ENCODE results near the gene POLR3B.

The POLR3B gene

DNA sequence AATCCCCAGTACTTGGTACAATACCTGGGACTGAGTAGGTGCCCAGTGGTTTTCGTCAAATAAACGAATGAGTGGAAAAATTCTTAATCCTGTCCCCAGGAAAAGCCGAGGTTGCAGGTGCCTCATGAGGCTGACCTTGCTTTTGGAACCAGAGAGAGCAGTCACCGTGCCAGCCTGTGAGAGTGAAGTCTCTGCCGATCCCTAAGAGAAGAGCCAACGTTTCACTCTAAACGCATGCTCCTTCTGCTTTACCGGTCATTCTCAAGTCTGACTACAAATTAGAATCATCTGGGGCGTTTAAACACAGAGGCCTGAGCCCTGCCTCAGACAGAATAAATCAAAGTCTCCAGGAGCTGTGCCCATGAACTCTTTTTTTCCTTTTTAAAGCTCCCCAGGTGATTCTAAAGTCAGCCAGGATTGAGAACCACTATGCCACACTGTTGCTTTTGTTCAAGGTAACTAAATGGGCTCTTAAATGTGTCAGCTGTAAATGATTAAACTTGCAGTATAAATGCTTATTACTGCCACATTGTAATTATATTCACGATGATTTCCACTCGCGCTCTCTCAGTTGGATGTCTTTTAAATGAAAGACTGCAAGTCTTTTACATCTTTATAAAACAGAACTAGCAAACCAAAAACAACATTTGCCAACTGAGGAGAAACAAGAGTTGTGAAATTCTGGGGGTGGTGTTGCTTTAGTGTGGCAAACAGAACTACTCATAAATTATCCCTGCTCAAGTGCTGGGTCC, 28.1 kb upstream of the POLR3B start:
- Histone ChIP-seq H3K4me3 (ENCODE audit: insufficient read length, low read depth) (no peak overlapping the region), H3K9ac (ENCODE audit: insufficient read length, low read depth) (no peak overlapping the region), H3K9me3 (ENCODE audit: insufficient read depth, low read length) (peaks cover 6% of the 10 kb centered on the region; the same call in 1 of the 2 replicates), H3K27me3 (ENCODE audit: insufficient read depth, insufficient read length) (no peaks in the 10 kb centered on the region), H3K4me1 (ENCODE audit: insufficient read depth, insufficient read length) (peaks cover 4% of the 10 kb centered on the region), H3K36me3 (ENCODE audit: insufficient read depth, insufficient read length, low read length) (no peaks in the 10 kb centered on the region)
- DNase-seq (ENCODE audit: low read depth, low spot score), result no peak
- TF ChIP-seq YY1 (IDR thresholded peaks at IDR 0.05; ENCODE audit: insufficient read depth, insufficient read length) (no peak), SUZ12 (IDR thresholded peaks at IDR 0.05; ENCODE audit: extremely low read depth, insufficient read depth, insufficient read length) (no peak), ZNF274 (IDR thresholded peaks at IDR 0.05; ENCODE audit: low read depth, low read length) (no peak)

DNA sequence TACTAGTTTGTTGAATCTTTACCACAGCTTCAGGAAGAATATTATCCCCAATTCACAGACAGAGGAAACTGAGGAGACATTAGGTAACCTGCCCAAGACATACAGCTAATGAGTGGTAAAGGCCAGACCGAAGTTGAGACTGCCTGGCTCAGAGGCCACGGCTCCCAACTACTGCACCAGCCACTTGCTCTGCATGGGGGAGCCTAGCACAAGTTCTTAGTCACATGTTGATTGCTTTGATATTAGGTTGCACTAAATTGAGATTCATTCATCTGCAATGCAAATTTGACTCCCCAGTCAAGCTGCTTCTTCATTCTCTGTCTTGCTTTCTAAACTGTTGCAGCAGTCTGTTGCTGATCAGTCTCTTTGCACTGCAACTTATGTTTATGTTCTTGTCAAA, 25.9 kb upstream of the POLR3B start:
- no peak for DNase-seq (ENCODE audit: low read depth, low spot score)
- no peak overlapping the region for H3K9ac ChIP-seq (ENCODE audit: insufficient read length, low read depth)
- TF ChIP-seq SUZ12 (IDR thresholded peaks at IDR 0.05; ENCODE audit: extremely low read depth, insufficient read depth, insufficient read length) (no peak), ZNF274 (IDR thresholded peaks at IDR 0.05; ENCODE audit: low read depth, low read length) (no peak), YY1 (IDR thresholded peaks at IDR 0.05; ENCODE audit: insufficient read depth, insufficient read length) (no peak)
- H3K27me3 ChIP-seq (ENCODE audit: insufficient read depth, insufficient read length), result no peaks in the 10 kb centered on the region
- peaks cover 6% of the 10 kb centered on the region; the same call in 1 of the 2 replicates for H3K9me3 ChIP-seq (ENCODE audit: insufficient read depth, low read length)
- no peaks in the 10 kb centered on the region for H3K36me3 ChIP-seq (ENCODE audit: insufficient read depth, insufficient read length, low read length)
- H3K4me1 ChIP-seq (ENCODE audit: insufficient read depth, insufficient read length), result peaks cover 4% of the 10 kb centered on the region
- H3K4me3 ChIP-seq (ENCODE audit: insufficient read length, low read depth), result no peak overlapping the region

DNA sequence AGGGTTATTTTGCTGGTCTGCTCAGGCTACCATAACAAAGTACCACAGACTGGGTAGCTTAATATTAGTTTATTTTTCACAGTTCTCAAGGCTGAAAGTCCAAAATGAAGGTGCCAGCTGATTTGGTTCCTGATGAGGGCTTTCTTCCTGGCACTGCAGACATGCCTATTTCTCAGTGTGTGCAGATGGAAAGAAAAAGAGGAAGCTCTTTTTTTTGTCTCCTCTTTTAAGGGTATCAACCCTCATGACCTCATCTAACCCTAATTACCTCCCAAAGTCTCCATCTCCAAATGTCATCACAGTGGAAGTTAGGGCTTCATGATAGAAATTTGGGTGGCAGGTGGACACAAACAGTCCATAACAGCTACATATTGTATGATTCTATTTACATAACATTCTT, 25.0 kb upstream of the POLR3B start:
- Histone ChIP-seq H3K4me1 (ENCODE audit: insufficient read depth, insufficient read length) (peaks cover 4% of the 10 kb centered on the region), H3K36me3 (ENCODE audit: insufficient read depth, insufficient read length, low read length) (no peaks in the 10 kb centered on the region), H3K4me3 (ENCODE audit: insufficient read length, low read depth) (no peak overlapping the region), H3K9ac (ENCODE audit: insufficient read length, low read depth) (no peak overlapping the region), H3K9me3 (ENCODE audit: insufficient read depth, low read length) (peaks cover 6% of the 10 kb centered on the region; the same call in 1 of the 2 replicates), H3K27me3 (ENCODE audit: insufficient read depth, insufficient read length) (no peaks in the 10 kb centered on the region)
- TF ChIP-seq YY1 (IDR thresholded peaks at IDR 0.05; ENCODE audit: insufficient read depth, insufficient read length), result no peak
- no peak for TF ChIP-seq ZNF274 (IDR thresholded peaks at IDR 0.05; ENCODE audit: low read depth, low read length)
- no peak for TF ChIP-seq SUZ12 (IDR thresholded peaks at IDR 0.05; ENCODE audit: extremely low read depth, insufficient read depth, insufficient read length)
- no peak for DNase-seq (ENCODE audit: low read depth, low spot score)

DNA sequence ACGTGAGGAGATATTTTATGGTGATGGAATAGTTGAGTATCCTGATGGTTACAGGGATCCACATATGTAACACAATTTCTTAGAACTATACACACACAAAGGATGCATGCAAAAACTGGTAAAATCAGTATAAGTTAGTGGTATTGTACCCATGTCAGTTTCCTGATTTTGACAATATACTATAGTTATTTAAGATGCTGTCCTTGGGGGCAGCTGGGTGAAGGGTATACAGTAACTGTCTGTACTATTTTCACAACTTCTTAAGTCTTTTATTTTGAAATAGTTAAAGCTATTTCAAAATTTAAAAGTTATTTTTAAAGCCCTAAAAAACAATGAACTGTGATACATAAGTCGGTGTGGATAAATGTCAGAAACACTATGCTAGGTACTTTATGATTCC, 24.5 kb upstream of the POLR3B start:
- Histone ChIP-seq H3K4me1 (ENCODE audit: insufficient read depth, insufficient read length) (peaks cover 4% of the 10 kb centered on the region), H3K36me3 (ENCODE audit: insufficient read depth, insufficient read length, low read length) (no peaks in the 10 kb centered on the region), H3K4me3 (ENCODE audit: insufficient read length, low read depth) (no peak overlapping the region), H3K27me3 (ENCODE audit: insufficient read depth, insufficient read length) (no peaks in the 10 kb centered on the region), H3K9ac (ENCODE audit: insufficient read length, low read depth) (no peak overlapping the region), H3K9me3 (ENCODE audit: insufficient read depth, low read length) (peaks cover 6% of the 10 kb centered on the region; the same call in 1 of the 2 replicates)
- TF ChIP-seq YY1 (IDR thresholded peaks at IDR 0.05; ENCODE audit: insufficient read depth, insufficient read length) (no peak), SUZ12 (IDR thresholded peaks at IDR 0.05; ENCODE audit: extremely low read depth, insufficient read depth, insufficient read length) (no peak), ZNF274 (IDR thresholded peaks at IDR 0.05; ENCODE audit: low read depth, low read length) (no peak)
- DNase-seq (ENCODE audit: low read depth, low spot score), result no peak

DNA sequence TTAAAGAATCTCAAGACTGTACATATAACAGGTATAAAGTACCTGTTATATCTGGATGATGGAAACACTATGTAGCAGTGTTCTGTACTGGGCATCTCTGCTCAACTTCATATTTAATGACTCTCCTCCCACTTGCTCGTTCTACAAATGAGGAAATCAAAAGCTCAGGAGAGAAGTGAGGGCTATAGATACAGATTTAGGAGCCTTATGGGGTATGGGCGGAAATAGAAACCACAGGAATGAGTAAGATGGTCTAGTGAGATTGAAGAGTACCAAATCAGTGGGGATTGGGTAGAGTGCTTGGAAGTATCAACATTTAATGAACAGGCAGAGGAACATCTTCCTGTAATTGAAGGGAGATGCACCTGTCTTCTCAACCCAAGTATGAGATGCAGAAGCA, 23.8 kb upstream of the POLR3B start:
- Histone ChIP-seq H3K4me3 (ENCODE audit: insufficient read length, low read depth) (no peak overlapping the region), H3K36me3 (ENCODE audit: insufficient read depth, insufficient read length, low read length) (no peaks in the 10 kb centered on the region), H3K9ac (ENCODE audit: insufficient read length, low read depth) (no peak overlapping the region), H3K4me1 (ENCODE audit: insufficient read depth, insufficient read length) (peaks cover 3% of the 10 kb centered on the region), H3K27me3 (ENCODE audit: insufficient read depth, insufficient read length) (no peaks in the 10 kb centered on the region), H3K9me3 (ENCODE audit: insufficient read depth, low read length) (peaks cover 6% of the 10 kb centered on the region; the same call in 1 of the 2 replicates)
- no peak for TF ChIP-seq ZNF274 (IDR thresholded peaks at IDR 0.05; ENCODE audit: low read depth, low read length)
- no peak for TF ChIP-seq YY1 (IDR thresholded peaks at IDR 0.05; ENCODE audit: insufficient read depth, insufficient read length)
- no peak for TF ChIP-seq SUZ12 (IDR thresholded peaks at IDR 0.05; ENCODE audit: extremely low read depth, insufficient read depth, insufficient read length)
- no peak for DNase-seq (ENCODE audit: low read depth, low spot score)

DNA sequence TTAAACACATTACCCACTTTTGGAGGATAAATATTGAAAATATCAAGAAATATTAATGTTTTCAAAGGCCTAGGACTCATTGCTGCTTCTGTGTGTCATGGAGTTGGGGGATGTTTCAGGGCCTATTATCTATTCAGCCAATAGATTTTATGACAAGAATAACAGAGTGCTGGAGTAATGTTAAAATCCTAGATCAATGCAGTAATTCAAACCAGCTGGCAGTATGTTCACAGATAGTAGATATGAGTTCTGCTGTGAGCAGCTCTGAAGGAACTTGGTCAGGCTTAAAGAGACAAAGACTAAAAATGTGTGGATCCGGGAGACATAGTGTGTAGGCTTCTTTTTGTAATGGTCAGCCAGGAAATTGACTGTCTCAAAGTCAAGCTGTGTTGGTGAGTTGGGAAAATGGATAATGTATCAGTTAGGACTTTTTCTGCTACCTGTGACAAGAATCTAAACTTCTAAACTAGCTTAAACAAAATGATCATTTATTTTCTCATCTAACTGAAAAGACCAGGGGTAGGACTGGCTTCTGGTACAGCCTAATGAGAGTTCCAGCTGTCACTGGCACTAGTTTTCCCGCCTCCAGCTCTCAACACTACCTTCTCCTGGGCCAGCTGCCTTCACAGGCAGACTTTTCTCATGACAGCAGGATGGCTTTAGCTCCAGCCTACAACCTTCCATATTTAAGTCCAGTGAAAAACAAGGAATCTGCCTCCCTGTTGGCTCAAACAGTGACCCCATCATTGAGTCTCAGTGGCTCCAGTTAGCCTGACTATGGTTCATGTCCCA, 16.3 kb upstream of the POLR3B start:
- no peak for DNase-seq (ENCODE audit: low read depth, low spot score)
- Histone ChIP-seq H3K4me1 (ENCODE audit: insufficient read depth, insufficient read length) (no peaks in the 10 kb centered on the region), H3K9ac (ENCODE audit: insufficient read length, low read depth) (no peak overlapping the region), H3K9me3 (ENCODE audit: insufficient read depth, low read length) (no peaks in the 10 kb centered on the region), H3K36me3 (ENCODE audit: insufficient read depth, insufficient read length, low read length) (no peaks in the 10 kb centered on the region), H3K27me3 (ENCODE audit: insufficient read depth, insufficient read length) (no peaks in the 10 kb centered on the region), H3K4me3 (ENCODE audit: insufficient read length, low read depth) (no peak overlapping the region)
- no peak for TF ChIP-seq YY1 (IDR thresholded peaks at IDR 0.05; ENCODE audit: insufficient read depth, insufficient read length)
- no peak for TF ChIP-seq SUZ12 (IDR thresholded peaks at IDR 0.05; ENCODE audit: extremely low read depth, insufficient read depth, insufficient read length)
- TF ChIP-seq ZNF274 (IDR thresholded peaks at IDR 0.05; ENCODE audit: low read depth, low read length), result no peak

All from NT2/D1 (cell line).